Measurements from ENCODE around the gene MGMT.

GRCh38 chr10:129643266-129643665, 176.2 kb downstream of the MGMT start:
- TF ChIP-seq EZH2 (IDR thresholded peaks at IDR 0.05; ENCODE audit: borderline replicate concordance, low read length) = no peak
- TF ChIP-seq, protein P1, sequence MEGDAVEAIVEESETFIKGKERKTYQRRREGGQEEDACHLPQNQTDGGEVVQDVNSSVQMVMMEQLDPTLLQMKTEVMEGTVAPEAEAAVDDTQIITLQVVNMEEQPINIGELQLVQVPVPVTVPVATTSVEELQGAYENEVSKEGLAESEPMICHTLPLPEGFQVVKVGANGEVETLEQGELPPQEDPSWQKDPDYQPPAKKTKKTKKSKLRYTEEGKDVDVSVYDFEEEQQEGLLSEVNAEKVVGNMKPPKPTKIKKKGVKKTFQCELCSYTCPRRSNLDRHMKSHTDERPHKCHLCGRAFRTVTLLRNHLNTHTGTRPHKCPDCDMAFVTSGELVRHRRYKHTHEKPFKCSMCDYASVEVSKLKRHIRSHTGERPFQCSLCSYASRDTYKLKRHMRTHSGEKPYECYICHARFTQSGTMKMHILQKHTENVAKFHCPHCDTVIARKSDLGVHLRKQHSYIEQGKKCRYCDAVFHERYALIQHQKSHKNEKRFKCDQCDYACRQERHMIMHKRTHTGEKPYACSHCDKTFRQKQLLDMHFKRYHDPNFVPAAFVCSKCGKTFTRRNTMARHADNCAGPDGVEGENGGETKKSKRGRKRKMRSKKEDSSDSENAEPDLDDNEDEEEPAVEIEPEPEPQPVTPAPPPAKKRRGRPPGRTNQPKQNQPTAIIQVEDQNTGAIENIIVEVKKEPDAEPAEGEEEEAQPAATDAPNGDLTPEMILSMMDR (IDR thresholded peaks at IDR 0.05; ENCODE audit: low read length) = no peak

All from OCI-LY1 (cell line).